H1 (cell line): Measurements from ENCODE around the gene DNM2. TPM values are rescaled to one million over a fixed set of nuclear protein-coding genes. Genes with fewer than 3 reads are reported as not detected.
A peak's percentile ranks its signal among the peaks of the same experiment; 100 is the strongest.

Experiments used
- CTCF ChIA-PET: fragments of 300-600 bp; sonication (Branson Sonifier 250); formaldehyde crosslinking; loops from one replicate; lab custom pipeline; 2021; ENCODE audit not compliant: partially characterized antibody; lab: Charles Lee
- POLR2A ChIA-PET: fragments of 300-600 bp; sonication (Branson Sonifier 250); formaldehyde crosslinking; loops from one replicate; lab custom pipeline; 2021; ENCODE audit warnings: inconsistent platforms; ENCODE audit not compliant: partially characterized antibody; lab: Charles Lee
- DNase-seq, 2 experiments: peaks; one replicate each; pipeline versions ENCODE4 v3.0.0 to v3.0.0-alpha.2; 2010 to 2022; ENCODE audit warnings: low spot score in 2 of 2, low read depth in 1 of 2, mixed read lengths in 1 of 2
- FAIRE-seq: peaks from 2 replicates; lab custom pipeline; 2011; peaks lifted over from hg19 to GRCh38; lab: Jason Lieb, UNC
- H2AFZ ChIP-seq: 2 replicates; pipeline ENCODE4 v1.8.1; 2012; ENCODE audit warnings: low read length, inconsistent platforms
- H2AK5ac ChIP-seq: 2 replicates; pipeline ENCODE4 v1.6.1; 2013; ENCODE audit warnings: low read depth, low read length
- H2BK120ac ChIP-seq: replicated peaks from 2 replicates; pipeline ENCODE3; 2013; ENCODE audit warnings: low read depth, low read length, inconsistent platforms
- H2BK12ac ChIP-seq: 2 replicates; pipeline ENCODE4 v1.6.1; 2013; ENCODE audit warnings: low read depth, low read length
- H2BK15ac ChIP-seq: 2 replicates; pipeline ENCODE4 v1.6.1; 2013; ENCODE audit warnings: low read length
- H2BK20ac ChIP-seq: 2 replicates; pipeline ENCODE4 v1.6.1; 2013; ENCODE audit warnings: low read length
- H2BK5ac ChIP-seq: 2 replicates; pipeline ENCODE4 v1.6.1; 2013; ENCODE audit warnings: low read depth, low read length
- H3K14ac ChIP-seq: 2 replicates; pipeline ENCODE4 v1.6.1; 2013; ENCODE audit warnings: inconsistent platforms; ENCODE audit not compliant: insufficient read length
- H3K18ac ChIP-seq: 2 replicates; pipeline ENCODE4 v1.6.1; 2013; ENCODE audit warnings: low read length; ENCODE audit errors: extremely low read depth
- H3K23ac ChIP-seq: 2 replicates; pipeline ENCODE4 v1.6.1; 2013; ENCODE audit warnings: inconsistent platforms; ENCODE audit not compliant: insufficient read length
- H3K23me2 ChIP-seq: 2 replicates; pipeline ENCODE4 v1.6.1; 2013; ENCODE audit warnings: low read depth, low read length
- H3K27ac ChIP-seq: 2 replicates; pipeline ENCODE4 v1.6.1; 2011; ENCODE audit warnings: low read depth, low read length, inconsistent platforms
- H3K27me3 ChIP-seq, 4 experiments: replicated peaks in 1 of 4; 1 replicate in 1 of 4; 2 replicates in 3 of 4; pipeline versions ENCODE4 v1.6.1 to v1.8.1; 2011 to 2013; ENCODE audit warnings: low read length in 3 of 4, mild to moderate bottlenecking in 3 of 4, inconsistent platforms in 2 of 4, mixed read lengths in 2 of 4, moderate library complexity in 1 of 4; ENCODE audit not compliant: control insufficient read depth in 3 of 4, insufficient read depth in 3 of 4; ENCODE audit errors: extremely low read depth in 1 of 4
- H3K36me3 ChIP-seq, 4 experiments: 2 replicates each; pipeline versions ENCODE4 v1.6.1 to v1.8.1; 2011 to 2013; ENCODE audit warnings: mild to moderate bottlenecking in 4 of 4, low read length in 3 of 4, moderate library complexity in 2 of 4, control low read depth in 1 of 4, inconsistent platforms in 1 of 4; ENCODE audit not compliant: insufficient read depth in 4 of 4, control insufficient read depth in 2 of 4
- H3K4ac ChIP-seq: replicated peaks from 2 replicates; pipeline ENCODE3; 2013; ENCODE audit warnings: low read length, low read depth, mixed read lengths, inconsistent platforms; ENCODE audit not compliant: insufficient read length
- H3K4me1 ChIP-seq, 4 experiments: replicated peaks in 1 of 4; 1 replicate in 1 of 4; 2 replicates in 3 of 4; pipeline versions ENCODE4 v1.6.1 to v1.8.1; 2011 to 2013; ENCODE audit warnings: low read length in 3 of 4, inconsistent platforms in 2 of 4, mixed read lengths in 1 of 4; ENCODE audit not compliant: insufficient read depth in 4 of 4, control insufficient read depth in 3 of 4
- H3K4me2 ChIP-seq, 2 experiments: 2 replicates each; pipeline versions ENCODE4 v1.6.1 to v1.8.1; 2011 to 2013; ENCODE audit warnings: low read depth in 2 of 2, low read length in 2 of 2, control low read depth in 1 of 2, inconsistent platforms in 1 of 2, mild to moderate bottlenecking in 1 of 2; ENCODE audit not compliant: insufficient read depth in 1 of 2
- H3K4me3 ChIP-seq, 4 experiments: fragments of 200-600, 300-600 bp in 1 of 4; sonication (generic), shearing (Covaris generic), sonication (Bioruptor Twin) in 1 of 4; 2 replicates each; pipeline versions ENCODE4 v1.5.1 to v1.8.1; 2011 to 2016; ENCODE audit warnings: low read length in 4 of 4, low read depth in 3 of 4, control low read depth in 2 of 4, inconsistent platforms in 2 of 4, mild to moderate bottlenecking in 2 of 4, mixed read lengths in 1 of 4, moderate library complexity in 1 of 4; ENCODE audit not compliant: insufficient read depth in 2 of 4; ENCODE audit errors: extremely low read depth in 1 of 4
- H3K56ac ChIP-seq: replicated peaks from 2 replicates; pipeline ENCODE3; 2013; ENCODE audit warnings: low read depth, mild to moderate bottlenecking, mixed read lengths, low read length, inconsistent platforms; ENCODE audit not compliant: insufficient read length
- H3K79me1 ChIP-seq: 2 replicates; pipeline ENCODE4 v1.6.1; 2013; ENCODE audit warnings: low read depth, low read length, control low read depth
- H3K79me2 ChIP-seq, 2 experiments: 2 replicates each; pipeline versions ENCODE4 v1.6.1 to v1.8.1; 2012 to 2013; ENCODE audit warnings: low read length in 2 of 2, mild to moderate bottlenecking in 2 of 2, inconsistent platforms in 1 of 2; ENCODE audit not compliant: insufficient read depth in 2 of 2, control insufficient read depth in 1 of 2
- H3K9ac ChIP-seq, 4 experiments: replicated peaks in 1 of 4; 1 replicate in 1 of 4; 2 replicates in 3 of 4; pipeline versions ENCODE4 v1.6.1 to v1.8.1; 2011 to 2013; ENCODE audit warnings: low read depth in 3 of 4, low read length in 3 of 4, control low read depth in 2 of 4, mild to moderate bottlenecking in 2 of 4, moderate library complexity in 2 of 4, inconsistent platforms in 1 of 4; ENCODE audit errors: extremely low read depth in 1 of 4
- H3K9me3 ChIP-seq, 2 experiments: 2 replicates each; pipeline versions ENCODE4 v1.6.1 to v1.8.1; 2012 to 2013; ENCODE audit warnings: mild to moderate bottlenecking in 2 of 2, moderate library complexity in 2 of 2, control low read depth in 1 of 2, inconsistent platforms in 1 of 2, low read depth in 1 of 2, low read length in 1 of 2, mixed read lengths in 1 of 2; ENCODE audit not compliant: insufficient read depth in 2 of 2
- H4K20me1 ChIP-seq, 2 experiments: replicated peaks in 1 of 2; 2 replicates each; pipeline versions ENCODE3 to v1.8.1; 2011 to 2013; ENCODE audit warnings: inconsistent platforms in 2 of 2, low read length in 2 of 2, mild to moderate bottlenecking in 1 of 2; ENCODE audit not compliant: insufficient read depth in 2 of 2, control insufficient read depth in 1 of 2
- H4K5ac ChIP-seq: 2 replicates; pipeline ENCODE4 v1.6.1; 2013; ENCODE audit warnings: low read length, low read depth, mixed read lengths, inconsistent platforms; ENCODE audit not compliant: insufficient read length
- H4K8ac ChIP-seq: 2 replicates; pipeline ENCODE4 v1.8.0; 2013; ENCODE audit warnings: mild to moderate bottlenecking, moderate library complexity, low read length, inconsistent platforms; ENCODE audit not compliant: insufficient read depth; ENCODE audit errors: extremely low read depth
- H4K91ac ChIP-seq: replicated peaks from 2 replicates; pipeline ENCODE3; 2013; ENCODE audit warnings: low read length, mixed read lengths, inconsistent platforms; ENCODE audit not compliant: insufficient read length
- MAX ChIP-seq: IDR thresholded peaks from 2 replicates; pipeline ENCODE4 v1.6.1; 2012; ENCODE audit warnings: inconsistent platforms
- RNF2 ChIP-seq: fragments of 200-900, 300-1000 bp; sonication (generic); IDR thresholded peaks from 2 replicates; pipeline ENCODE4 v1.7.1; 2016; ENCODE audit warnings: borderline replicate concordance, low read depth, mild to moderate bottlenecking, antibody characterized with exemption, low read length; ENCODE audit not compliant: poor library complexity, severe bottlenecking; ENCODE audit errors: missing control alignments
- SP4 ChIP-seq: IDR thresholded peaks from 2 replicates; pipeline ENCODE4 v1.6.1; 2012; ENCODE audit warnings: low read length, inconsistent platforms
- WGBS, 2 experiments: shearing (Covaris generic) in 1 of 2; methylation state at CpG; one replicate each; pipeline versions ENCODE4 v1.1.6 to v1.1.7; 2013 to 2015; ENCODE audit warnings: low lambda C conversion rate in 2 of 2, mixed read lengths in 2 of 2, inconsistent platforms in 1 of 2, low coverage in 1 of 2, missing lambda C conversion rate in 1 of 2; ENCODE audit not compliant: insufficient replicate concordance in 2 of 2, insufficient coverage in 1 of 2, insufficient read length in 1 of 2; ENCODE audit errors: extremely low coverage in 1 of 2, missing lambda C conversion rate in 1 of 2; 5-methylcytosine and 5-hydroxymethylcytosine counted together
- polyA plus RNA-seq, 7 experiments: library from polyadenylated mRNA; depleted of rRNA in 3 of 7; stranded (reverse) in 5 of 7; unstranded in 2 of 7; fragments of >200 nt in 5 of 7; fragments of 200-250 nt in 2 of 7; gene quantifications; 1 replicate in 5 of 7; 2 replicates in 1 of 7; 4 replicates in 1 of 7; pipeline versions ENCODE4 v1.2.1 to v1.2.3, GENCODE V29; 2011 to 2013; ENCODE audit warnings: missing spikeins in 2 of 7, mixed read lengths in 2 of 7
- total RNA-seq: library from RNA; stranded (reverse); fragmentation: NEBNext Ultra II Directional; extraction: Animal tissue kit (Norgen Biotek cat#: 25700); gene quantifications from 2 replicates; pipeline ENCODE4 v1.2.1, GENCODE V29; 2021

Gene DNM2
- total and polyA plus RNA-seq, 2 of the 8 experiments (the other 6 are each of a cell fraction or from before 2014, with no cell fraction given), result 61.9 to 120 TPM

- no peak overlapping the region for H3K23ac ChIP-seq
- POLR2A ChIA-PET, result interaction anchor here (1.0 to 55.9 kb wide), 2 partner anchors 8 to 38 kb away, joined by 3 to 1874 read pairs; partner anchors contain the start of gene ILF3
- TF ChIP-seq MAX, result no peak
- TF ChIP-seq RNF2, result no peak
- TF ChIP-seq SP4, result no peak
- TF ChIP-seq, all 59 proteins: peak for 0
- Histone ChIP-seq H3K27me3 (no peaks in the 10 kb centered on the region), H2AFZ (no peak overlapping the region), H2BK5ac (no peak overlapping the region), H3K9ac (no peak overlapping the region; a peak in 1 of 7 replicates), H4K8ac (0 out of 2 replicates have a peak overlapping the region, but pooled peaks have one; percentile 11), H3K14ac (no peak overlapping the region), H2BK15ac (no peak overlapping the region), H3K23me2 (no peaks in the 10 kb centered on the region; the same call in 1 of the 2 replicates), H3K9me3 (no peaks in the 10 kb centered on the region), H3K18ac (no peak overlapping the region), H3K4me2 (no peak overlapping the region), H3K4me1 (no peaks in the 10 kb centered on the region), H2BK120ac (no peak overlapping the region), H3K27ac (peak overlapping the region; percentile 24; the same call in 1 of the 2 replicates), H3K56ac (no peak overlapping the region), H4K20me1 (peaks cover 0 to 2% of the 10 kb centered on the region in 2 experiments), H2BK12ac (no peak overlapping the region), H3K79me2 (no peaks in the 10 kb centered on the region), H4K5ac (no peak overlapping the region), H3K4ac (no peak overlapping the region), H3K4me3 (no peak overlapping the region), H3K79me1 (no peaks in the 10 kb centered on the region), H2AK5ac (no peak overlapping the region), H2BK20ac (no peak overlapping the region), H3K36me3 (peaks cover 0 to 11% (median 4%) of the 10 kb centered on the region in 4 experiments; a peak in 4 of 8 replicates), H4K91ac (no peak overlapping the region)
- WGBS, 2 experiments, result 90% methylated on average over 12 of the region's 12 CpGs; no CpG with 5 or more reads in 1 of the 2 experiments
- FAIRE-seq, result no peak
- no peak for DNase-seq
- CTCF ChIA-PET, result interaction anchor here (0.6 to 2.0 kb wide), 2 partner anchors 10 to 47 kb away, joined by 3 to 5 read pairs; partner anchors contain the start of gene DNM2
These were observed 10.9 kb upstream of the DNM2 start for GRCh38 chr19:10706990-10707389.
